Right ventricle myocardium inferior (tissue), 1 donor: ENCODE data around the gene AJUBA. TPM values are rescaled to one million over a fixed set of nuclear protein-coding genes. Genes with fewer than 3 reads are reported as not detected.
A peak's percentile ranks its signal among the peaks of the same experiment; 100 is the strongest.
"Not testable (repeated sequence)": the region's sequence is repeated elsewhere in the genome, so short reads cannot be mapped to it uniquely, and the experiment has no call there.

Experiments
- ATAC-seq: fragments of 200-7000 bp; cut with Tn5 transposase; one replicate; pipeline ENCODE4 v1.9.1; 2020; ENCODE audit warnings: mild to moderate bottlenecking, moderate library complexity
- DNase-seq: peaks from one replicate; pipeline ENCODE4 v3.0.0; 2021; ENCODE audit errors: missing footprints
- intact Hi-C: fragments of 100-400 bp; cut with DNase I; formaldehyde crosslinking; loops from one replicate; pipeline ENCODE4 v1.11.0; 2022
- total RNA-seq: library from RNA; stranded (reverse); fragmentation: NEBNext Ultra II Directional; extraction: Animal tissue kit (Norgen Biotek cat#: 25700); gene quantifications from one replicate; pipeline ENCODE4 v1.2.1, GENCODE V29; 2021
- donor health status: DM: no; HTN: yes; CAD: no; lungs with severe emphysema.

AJUBA gene
- total RNA-seq, 1 donor from 2014 or later: 13.1 TPM

GRCh38 chr14:22966783-22967269 lies 15.5 kb downstream of the AJUBA start:
- intact Hi-C loops: no loop called here
- DNase-seq (no peak), ATAC-seq (no peak)

DNA sequence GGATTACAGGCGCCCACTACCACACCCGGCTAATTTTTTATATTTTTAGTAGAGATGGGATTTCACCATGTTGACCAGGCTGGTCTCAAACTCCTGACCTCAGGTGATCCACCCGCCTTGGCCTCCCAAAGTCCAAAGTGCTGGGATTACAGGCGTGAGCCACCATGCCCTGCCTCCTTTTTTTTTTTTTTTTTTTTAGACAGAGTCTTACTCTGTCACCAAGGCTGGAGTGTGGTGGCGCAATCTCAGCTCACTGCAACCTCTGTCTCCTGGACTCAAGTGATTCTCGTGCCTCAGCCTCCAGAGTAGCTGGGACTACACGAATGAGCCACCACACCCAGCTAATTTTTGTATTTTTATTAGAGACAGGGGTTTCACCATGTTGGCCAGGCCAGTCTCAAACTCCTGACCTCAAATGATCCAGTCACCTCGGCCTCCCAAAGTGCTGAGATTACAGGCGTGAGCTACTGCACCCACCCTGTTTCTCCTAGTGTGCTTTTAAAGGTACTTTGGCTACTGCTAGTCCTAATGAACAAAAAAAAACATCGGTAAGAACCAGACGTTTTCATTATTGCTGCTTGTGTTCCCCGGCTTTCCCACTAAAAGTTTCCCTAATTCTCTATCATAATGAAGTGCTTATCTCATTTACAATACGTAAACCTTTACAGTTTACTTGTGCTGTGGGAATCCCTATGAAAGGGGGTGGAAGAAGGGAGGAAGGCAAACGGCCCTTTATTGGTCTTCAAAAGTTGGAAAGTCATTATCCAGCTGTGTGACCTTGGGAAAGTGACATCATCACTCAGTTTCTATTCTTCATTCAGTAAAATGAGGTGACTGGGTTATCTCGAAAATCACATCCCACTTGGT lies 16.2 kb downstream of the AJUBA start:
- intact Hi-C loops, DNase-seq, ATAC-seq: not testable (repeated sequence)

DNA sequence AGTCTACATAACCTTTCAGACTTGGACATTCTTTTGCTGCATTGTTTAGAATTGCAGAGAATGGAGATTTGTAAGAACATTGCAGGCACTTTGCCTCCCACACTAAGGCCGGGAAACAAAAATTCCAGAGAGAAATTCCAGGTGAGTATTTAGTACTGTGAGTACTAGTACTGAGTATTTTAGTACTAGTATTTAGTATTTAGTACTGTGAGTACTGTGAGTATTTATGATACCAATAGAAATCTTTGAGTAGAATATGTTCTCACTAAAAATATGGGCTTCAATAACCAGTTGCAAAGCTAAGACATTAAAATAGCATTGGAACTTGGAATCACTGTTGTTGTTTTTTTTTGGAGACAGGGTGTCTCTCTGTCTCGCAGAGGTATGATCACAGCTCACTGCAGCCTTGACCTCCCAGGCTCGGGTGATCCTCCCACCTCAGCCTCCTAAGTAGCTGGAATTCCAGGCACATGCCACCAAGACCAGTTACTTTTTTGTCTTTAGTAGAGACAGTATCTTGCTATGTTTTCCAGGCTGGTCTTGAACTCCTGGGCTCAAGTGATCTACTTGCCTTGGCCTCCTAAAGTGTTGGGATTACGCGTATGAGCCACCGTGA lies 20.2 kb downstream of the AJUBA start:
- intact Hi-C loops: no loop called here
- ATAC-seq: no peak
- DNase-seq: no peak

DNA sequence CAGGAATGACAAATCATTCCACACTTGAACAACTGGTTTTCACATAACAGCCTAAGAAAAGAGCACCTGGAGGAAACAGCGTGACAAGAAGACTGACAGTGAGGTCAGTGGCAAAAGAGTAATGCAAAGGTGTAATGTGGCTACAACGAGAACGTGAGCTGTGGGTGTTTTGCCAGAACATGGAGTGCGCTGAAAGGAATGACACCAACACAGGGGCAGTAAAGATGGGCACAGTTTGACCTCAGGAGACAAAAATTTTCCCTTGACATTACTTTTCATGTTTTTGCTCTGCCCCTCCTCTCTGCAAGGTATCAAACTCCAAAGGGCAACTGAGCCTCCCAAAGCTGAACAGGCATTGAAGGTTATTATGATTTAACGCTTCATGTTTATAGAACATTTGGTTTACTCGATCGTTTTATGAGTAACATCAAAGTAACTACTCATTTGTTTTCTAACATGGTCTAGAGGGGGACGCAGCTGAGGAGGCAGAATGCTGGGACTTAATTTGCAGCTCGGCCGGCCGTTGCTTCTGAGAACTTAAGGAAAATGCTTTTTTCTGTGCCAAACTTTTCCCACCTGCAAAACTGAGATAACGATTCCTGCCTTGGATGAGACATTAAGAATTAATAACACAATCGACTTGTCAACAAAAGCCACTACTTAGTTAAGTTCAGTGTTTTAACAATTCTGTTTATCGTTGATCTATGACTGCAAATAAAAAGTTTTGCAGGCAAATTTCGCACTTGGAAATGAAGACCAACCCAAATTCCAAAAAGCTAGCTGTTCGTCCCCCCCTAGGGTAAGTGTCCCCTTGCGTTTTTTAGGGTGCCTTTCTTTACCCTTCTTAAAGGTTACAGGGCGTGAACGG lies 26.4 kb downstream of the AJUBA start:
- intact Hi-C loops: no loop called here
- ATAC-seq: no peak
- DNase-seq: no peak

GRCh38 chr14:22952418-22952817 lies 29.9 kb downstream of the AJUBA start:
- intact Hi-C loops: no loop called here
- DNase-seq (no peak), ATAC-seq (no peak)

DNA sequence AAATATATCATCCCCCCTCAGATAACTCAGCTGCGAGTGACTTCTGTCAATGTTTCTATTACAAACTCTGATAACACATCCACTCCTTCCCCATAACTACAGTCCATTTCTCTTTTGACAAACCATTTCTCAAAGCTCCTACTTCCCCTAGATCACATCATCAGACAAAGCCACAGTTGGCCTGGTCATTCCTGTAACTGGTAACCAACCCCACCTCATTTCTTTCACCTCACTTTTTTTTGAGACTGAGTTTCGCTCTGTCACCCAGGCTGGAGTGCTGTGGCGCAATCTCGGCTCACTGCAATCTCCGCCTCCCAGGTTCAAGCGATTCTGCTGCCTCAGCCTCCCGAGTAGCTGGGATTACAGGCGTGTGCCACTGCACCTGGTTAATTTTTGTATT lies 30.6 kb downstream of the AJUBA start:
- intact Hi-C loops, DNase-seq: not testable (repeated sequence)

GRCh38 chr14:22945642-22946041 lies 36.7 kb downstream of the AJUBA start:
- DNase-seq: no peak
- no peak for ATAC-seq
- intact Hi-C loops: no loop called here

More for the DNA sequence above, 30.6 kb downstream of the AJUBA start:
- not testable (repeated sequence) for ATAC-seq

DNA sequence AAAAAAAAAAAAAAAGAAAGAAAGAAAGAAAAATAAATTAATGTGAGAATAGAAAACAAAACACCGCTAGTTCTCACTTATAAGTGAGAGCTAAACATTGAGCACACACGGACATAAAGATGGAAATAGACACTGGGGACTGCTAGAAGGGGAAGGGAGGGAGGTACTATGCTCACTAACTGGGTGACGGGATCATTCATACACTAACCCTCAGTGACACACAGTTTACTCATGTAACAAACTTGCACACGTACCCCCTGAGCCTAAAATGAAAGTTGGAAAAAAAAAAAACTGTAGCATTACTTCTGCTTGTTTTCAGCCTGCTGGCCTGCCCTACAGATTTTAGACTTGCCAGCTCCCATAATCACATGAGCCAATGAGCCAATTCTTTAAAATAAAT lies 42.7 kb downstream of the AJUBA start:
- intact Hi-C loops: no loop called here
- ATAC-seq (no peak), DNase-seq (no peak)

GRCh38 chr14:22935156-22935555 lies 47.2 kb downstream of the AJUBA start:
- ATAC-seq: no peak
- DNase-seq: no peak
- intact Hi-C loops: no loop called here

GRCh38 chr14:22932146-22932545 lies 50.2 kb downstream of the AJUBA start:
- ATAC-seq: no peak
- intact Hi-C loops: no loop called here
- no peak for DNase-seq

DNA sequence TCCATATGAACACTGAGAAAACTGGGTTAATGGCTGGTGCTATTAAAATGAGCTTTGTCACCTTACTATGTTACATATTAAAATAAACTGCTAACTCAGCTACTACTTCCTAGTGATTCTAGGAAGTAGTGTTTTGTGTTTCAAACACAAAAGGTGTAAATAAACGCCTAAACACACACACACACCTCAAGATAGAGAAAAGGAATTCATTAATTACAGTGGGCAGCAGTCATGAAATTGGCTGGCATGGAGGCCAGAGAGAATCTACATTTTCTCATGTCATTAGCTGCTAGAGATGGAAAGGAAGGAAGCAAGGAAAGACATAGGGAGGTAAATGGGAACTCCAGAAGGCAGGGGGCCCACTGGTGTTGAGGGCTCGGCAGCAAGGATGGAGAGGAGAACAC lies 52.4 kb downstream of the AJUBA start:
- no peak for ATAC-seq
- intact Hi-C loops: loop anchor here (2.0 to 5.0 kb wide), 4 partner anchors 53 to 1187 kb away; partner anchors contain the start of genes AJUBA, CDH24 and LRP10
- DNase-seq: no peak

GRCh38 chr14:22929104-22929960 lies 53.0 kb downstream of the AJUBA start, which contains the start of gene PRMT5:
Gene PRMT5 (minus strand): TSS chr14:22929376. CDS start chr14:22929361, 15 bp downstream.
- intact Hi-C loops: loop anchor here (2.0 to 5.0 kb wide), 3 partner anchors 59 to 1188 kb away; partner anchors contain the start of genes CDH24 and LRP10
- ATAC-seq: peak; percentile 98
- DNase-seq: peak; percentile 98

DNA sequence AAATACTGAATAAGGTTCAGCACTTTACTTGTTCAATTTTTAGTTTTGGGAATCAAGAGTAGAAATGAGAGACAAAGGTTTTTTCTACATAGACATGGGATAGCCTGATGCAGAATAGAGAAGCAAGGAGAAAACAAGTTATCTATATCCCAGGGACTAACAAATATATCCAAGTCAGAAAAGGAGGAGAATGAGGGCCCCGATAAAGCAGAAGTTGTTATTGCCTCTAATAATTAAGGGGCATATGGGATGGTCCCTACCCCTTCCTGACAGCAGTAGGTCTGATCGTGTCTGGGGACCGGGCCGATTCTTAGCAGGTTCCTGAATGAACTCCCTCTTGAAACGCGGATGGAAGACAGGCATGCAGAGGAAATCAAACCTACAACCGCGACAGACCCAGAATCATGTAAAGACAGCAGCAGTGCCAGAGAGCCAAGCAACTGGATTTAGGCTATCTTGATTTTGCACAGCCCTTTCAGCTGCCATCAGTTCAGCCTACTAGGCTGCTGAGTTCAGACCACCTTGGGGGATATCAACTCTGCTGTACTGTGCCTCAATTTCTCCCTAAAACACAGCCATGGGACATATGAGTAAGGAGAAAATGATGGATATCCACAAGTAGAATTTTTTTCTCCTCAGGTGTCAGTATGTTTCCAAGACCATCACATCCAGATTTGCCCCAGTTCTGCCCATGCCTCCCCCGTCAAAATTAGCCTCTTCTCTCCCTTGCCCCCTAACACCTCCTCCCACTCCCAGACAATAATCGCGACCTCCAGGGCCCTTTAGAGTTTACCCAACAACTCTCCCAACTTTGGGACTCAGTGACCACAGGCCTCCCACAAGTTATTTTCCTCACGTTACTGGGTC lies 53.9 kb downstream of the AJUBA start:
- intact Hi-C loops: loop anchor here (2.0 to 5.0 kb wide), 3 partner anchors 58 to 1189 kb away; partner anchors contain the start of genes CDH24 and LRP10
- DNase-seq: no peak
- no peak for ATAC-seq

- intact Hi-C loops: loop anchor here (5.0 kb wide), 2 partner anchors 131 to 1191 kb away; partner anchors contain the start of gene CDH24
- ATAC-seq (no peak), DNase-seq (no peak)
Measured at GRCh38 chr14:22926316-22926715, 56.0 kb downstream of the AJUBA start.

DNA sequence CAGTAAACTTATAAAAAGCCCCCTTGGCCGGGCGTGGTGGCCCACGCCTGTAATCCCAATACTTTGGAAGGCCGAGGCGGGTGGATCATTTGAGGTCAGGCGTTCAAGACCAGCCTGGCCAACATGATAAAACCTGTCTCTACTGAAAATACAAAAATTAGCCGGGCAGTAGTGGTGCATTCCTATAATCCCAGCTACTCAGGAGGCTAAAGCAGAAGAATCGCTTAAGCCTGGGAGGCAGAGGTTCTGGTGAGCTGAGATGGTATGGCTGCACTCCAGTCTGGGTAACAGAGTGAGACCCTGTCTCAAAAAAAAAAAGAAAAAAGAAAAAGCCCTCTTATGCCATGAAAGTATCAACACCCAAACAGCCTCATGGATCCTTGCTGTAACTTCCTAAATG lies 56.8 kb downstream of the AJUBA start:
- no peak for ATAC-seq

GRCh38 chr14:22923746-22924145 lies 58.6 kb downstream of the AJUBA start:
- intact Hi-C loops: no loop called here
- DNase-seq: no peak
- ATAC-seq: no peak

More for the DNA sequence above, 56.8 kb downstream of the AJUBA start:
- no peak for DNase-seq
- intact Hi-C loops: loop anchor here (5.0 kb wide), 2 partner anchors 132 to 1192 kb away; partner anchors contain the start of gene CDH24

DNA sequence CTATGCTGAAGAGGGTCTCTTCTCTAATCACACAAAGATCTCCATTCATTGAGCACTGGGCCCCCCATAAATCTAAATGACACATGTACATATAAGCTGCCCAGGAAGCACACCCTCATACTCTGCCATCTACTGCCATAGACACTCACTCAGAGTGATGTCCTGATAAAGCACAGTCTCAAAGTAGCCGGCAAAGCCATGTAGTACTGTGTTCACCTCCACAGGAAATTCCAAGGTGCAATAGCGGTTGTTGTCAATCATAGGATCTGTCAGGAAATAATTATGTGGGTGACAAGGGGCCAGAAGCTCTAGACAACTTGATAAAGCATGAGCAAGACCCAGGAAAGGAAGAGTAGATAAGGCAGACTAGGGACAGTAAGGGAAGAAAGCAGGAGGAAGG lies 60.1 kb downstream of the AJUBA start:
- intact Hi-C loops: no loop called here
- DNase-seq (no peak), ATAC-seq (no peak)
